EL (cell line): ENCODE measurements around the gene FNDC4.
"Not testable (repeated sequence)": the region's sequence is repeated elsewhere in the genome, so short reads cannot be mapped to it uniquely, and the experiment has no call there.

Experiments used
- DNase-seq: peaks from one replicate; pipeline ENCODE4 v3.0.0-alpha.2; 2016

FNDC4 gene, protein sequence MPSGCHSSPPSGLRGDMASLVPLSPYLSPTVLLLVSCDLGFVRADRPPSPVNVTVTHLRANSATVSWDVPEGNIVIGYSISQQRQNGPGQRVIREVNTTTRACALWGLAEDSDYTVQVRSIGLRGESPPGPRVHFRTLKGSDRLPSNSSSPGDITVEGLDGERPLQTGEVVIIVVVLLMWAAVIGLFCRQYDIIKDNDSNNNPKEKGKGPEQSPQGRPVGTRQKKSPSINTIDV

DNA sequence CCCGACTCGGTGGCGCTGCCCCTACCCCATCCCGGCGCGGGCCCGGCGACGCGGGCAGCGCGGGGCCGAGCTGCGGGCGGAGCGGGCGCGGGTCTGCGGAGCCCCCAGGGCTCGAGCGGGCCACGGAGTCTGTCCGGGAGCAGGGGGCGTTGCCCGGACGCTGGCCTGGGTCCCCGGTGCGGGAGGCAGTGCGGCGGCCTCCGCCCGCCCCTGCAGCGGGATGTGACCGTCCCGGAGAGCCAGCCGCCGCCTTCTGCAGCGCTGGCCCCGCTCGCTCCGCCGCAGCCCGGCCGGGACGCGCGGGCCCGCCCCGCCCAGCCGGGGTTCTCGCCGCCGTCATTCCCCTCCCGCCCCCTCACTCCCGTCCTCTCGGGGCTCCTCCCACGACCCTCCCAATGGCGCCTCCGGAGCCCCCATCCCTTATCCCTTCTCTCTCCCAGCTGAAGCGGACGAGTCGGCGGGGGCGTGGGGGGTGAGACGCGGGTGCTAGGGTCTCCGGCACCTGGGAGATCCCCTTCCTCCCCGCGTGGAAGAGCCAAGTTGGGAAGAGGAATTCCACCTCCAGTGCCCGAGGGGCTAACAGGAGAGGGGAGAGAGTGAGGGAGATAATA, at the start of gene FNDC4:
Gene FNDC4, minus strand, starts transcription at position 257 of the 611 bp plus-strand sequence. CDS start 521 bp downstream, outside the sequence.
- DNase-seq, result peak; percentile 19

DNA sequence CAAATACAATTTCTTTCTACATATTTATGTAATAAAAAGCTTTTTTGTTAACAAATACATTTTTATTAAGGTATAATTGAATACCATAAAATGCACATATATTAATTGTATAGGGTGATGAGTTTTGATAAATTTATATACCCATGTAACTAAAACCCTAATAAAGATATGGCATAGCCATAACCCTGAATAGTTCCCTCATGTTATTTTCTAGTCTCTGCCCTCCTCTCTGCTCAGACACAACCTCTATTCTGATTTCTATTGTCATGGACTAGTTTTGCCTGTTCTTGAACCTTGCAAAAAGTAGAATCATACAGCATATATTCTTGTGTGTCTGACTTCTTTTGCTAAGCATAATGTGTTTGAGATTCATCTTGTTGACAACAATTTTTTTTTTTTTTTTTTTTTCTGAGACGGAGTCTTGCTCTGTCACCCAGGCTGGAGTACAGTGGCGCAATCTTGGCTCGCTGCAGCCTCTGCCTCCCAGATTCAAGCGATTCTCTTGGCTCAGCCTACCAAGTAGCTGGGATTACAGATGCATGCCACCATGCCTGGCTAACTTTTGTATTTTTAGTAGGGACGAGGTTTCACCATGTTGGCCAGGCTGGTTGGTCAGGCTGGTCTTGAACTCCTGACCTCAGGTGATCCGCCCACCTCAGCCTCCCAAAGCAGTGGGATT, 49.3 kb upstream of the FNDC4 start:
- DNase-seq, result no peak

DNA sequence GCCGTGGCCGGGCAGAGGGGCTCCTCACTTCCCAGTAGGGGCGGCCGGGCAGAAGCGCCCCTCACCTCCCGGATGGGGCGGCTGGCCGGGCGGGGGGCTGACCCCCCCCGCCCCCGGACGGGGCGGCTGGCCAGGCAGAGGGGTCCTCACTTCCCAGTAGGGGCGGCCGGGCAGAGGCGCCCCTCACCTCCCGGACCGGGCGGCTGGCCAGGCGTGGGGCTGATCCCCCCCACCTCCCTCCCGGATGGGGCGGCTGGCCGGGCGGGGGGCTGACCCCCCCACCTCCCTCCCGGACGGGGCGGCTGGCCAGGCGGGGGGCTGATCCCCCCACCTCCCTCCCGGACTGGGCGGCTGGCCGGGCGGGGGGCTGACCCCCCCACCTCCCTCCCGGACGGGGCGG, 44.6 kb upstream of the FNDC4 start:
- DNase-seq, result not testable (repeated sequence)

DNA sequence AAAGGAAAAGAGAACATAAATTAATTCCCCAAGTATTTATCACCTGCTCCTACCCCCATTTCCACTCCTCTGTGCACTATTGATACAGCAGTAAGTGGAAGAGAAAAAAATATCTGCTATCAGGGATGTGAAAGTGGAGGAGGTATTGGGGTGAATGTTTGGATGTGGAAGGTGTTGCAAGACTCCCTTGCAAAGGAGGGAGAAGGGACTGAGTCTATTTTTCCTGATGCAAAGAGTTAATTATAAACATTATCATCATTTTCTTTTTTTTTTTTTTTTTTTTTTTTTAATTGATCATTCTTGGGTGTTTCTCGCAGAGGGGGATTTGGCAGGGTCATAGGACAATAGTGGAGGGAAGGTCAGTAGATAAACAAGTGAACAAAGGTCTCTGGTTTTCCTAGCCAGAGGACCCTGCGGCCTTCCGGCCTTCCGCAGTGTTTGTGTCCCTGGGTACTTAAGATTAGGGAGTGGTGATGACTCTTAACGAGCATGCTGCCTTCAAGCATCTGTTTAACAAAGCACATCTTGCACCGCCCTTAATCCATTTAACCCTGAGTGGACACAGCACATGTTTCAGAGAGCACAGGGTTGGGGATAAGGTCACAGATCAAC, 43.9 kb upstream of the FNDC4 start:
- DNase-seq, result not testable (repeated sequence)

DNA sequence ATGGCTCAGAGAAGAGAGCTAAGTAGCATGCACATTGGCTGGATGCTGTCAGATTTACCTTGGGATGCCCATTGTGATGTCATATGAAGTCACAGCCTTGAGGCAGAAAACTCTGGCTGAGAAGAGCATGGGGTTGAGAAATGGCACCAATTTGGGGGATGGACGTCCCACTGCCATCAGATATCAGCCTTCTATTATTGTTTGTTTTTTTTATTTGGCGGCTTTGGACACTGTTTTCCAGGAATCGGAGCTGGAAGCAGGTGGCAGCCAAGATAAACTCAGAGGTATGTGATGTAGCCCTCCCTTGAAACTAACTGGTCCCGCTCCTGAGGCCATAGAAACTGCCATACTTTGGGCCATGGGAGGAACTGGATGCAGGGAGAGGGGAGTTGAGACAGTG, 42.3 kb upstream of the FNDC4 start:
- DNase-seq, result no peak

DNA sequence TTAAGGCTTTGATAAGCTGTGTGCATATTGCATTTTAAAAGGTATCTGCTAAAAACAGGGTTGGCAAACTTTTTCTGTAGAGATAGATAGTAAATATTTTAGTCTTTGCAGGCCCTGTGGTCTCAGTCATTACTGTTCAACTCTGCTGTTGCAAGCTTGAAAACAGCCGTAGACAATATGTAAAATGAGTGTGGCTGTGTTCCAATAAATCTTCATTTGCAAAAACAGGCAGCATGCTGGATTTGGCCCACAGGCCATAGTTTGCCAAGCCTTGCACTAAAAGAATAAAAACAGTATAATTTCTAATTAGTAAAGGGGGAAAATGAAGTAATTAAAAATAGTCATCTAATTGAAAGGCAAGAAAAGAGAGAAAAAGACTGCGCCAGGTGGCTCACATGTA, 37.0 kb upstream of the FNDC4 start:
- no peak for DNase-seq

DNA sequence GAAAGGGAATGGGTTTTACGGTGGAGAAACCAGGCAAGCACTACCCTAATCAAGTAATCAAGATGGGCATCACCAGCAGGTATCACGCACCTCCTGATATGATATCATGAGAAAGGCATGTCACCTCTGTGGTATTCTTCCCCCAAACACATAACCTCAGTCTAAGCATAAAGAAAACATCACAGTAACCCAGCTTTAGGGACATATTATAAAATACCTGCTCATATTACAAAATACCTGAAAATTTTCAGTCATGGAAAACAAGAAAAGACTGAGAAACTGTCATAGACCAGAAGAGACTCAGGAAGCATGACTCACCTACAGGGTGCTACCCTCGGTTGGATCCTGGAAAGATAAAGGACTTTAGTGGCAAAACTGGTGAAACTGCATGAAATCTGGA, 32.2 kb upstream of the FNDC4 start:
- peak; percentile 7 for DNase-seq

DNA sequence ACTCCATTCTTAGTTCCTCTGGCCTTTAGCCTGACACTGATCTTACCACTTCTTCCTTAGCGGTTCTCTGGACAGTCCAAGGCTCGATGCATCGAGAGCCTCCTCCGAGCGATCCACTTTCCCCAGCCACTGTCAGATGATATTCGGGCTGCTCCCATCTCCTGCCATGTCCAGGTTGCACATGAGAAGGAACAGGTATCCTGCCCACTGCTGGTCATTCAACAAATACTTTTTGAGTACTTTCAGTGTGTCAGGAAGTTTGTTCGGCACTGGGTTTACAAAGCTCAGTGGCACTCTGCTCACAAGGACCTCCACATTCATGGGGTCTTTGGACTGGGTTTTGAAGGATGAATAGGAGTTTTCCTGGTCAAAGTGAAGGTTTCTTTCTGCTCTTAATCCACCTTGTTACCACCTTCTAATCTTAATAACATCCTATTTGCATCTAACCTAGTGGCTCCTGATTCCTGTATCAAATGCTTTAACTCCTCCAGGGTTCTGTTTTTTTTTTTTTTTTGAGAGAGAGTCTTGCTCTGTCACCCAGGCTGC, 27.5 kb upstream of the FNDC4 start:
- no peak for DNase-seq

DNA sequence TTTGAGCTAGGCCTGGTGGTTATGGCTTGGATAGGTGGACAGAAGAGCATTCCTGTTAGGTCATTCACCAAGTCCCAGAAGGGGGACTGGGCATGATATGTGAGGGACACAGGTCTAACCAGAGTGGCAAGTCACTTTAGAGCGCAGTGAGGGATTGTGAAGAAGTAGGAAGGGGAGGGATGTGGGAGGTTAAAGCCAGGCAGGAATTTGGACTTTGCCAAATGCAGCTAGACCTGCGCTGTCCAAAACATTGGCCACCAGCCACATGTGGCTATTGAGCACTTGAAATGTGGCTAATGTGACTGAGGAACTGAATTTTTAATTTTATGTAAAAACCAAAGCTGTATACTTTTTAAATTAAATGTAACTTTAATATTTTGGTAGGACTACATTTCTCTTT, 25.3 kb upstream of the FNDC4 start:
- no peak for DNase-seq

DNA sequence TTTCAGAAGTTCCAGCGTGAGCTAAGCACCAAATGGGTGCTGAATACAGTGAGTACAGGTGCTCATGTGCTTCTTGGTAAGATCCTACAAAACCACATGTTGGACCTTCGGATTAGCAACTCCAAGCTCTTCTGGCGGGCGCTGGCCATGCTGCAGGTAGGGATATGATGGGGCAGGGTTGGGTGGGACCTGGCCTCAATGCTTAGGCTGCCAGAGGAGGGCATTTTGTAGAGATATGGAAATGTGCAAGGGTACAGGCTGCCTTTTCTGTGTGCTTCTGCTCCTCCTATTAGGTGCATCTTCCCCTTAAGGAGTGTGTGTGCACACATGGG, 23.7 kb upstream of the FNDC4 start:
- DNase-seq, result no peak

DNA sequence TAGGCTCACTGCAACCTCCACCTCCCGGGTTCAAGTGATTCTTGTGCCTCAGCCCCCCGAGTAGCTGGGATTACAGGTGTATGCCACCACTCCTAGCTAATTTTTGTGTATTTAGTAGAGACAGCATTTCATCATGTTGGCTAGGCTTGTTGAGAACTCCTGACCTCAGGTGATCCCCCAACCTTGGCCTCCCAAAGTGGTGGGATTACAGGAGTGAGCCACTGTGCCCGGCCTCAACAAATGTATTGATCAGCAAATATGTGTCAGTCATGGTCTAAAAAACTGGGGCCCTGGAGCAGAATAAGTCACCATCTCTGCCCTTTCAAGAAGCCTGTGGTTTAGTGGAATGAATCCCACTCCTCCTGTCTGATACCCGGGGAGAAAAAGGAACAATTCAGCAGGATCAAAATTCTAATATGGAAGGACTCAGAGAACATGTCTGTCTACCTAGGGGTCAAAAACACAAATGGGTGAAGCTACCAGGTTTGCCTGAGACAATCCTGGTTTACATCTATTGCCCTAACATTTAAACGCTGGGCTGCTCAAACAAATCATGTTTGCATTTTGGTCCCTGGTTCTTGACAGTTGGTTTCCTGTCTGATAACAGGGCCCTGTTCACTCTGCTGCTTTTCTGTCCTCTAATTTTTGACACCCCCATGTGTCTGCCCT, 23.2 kb upstream of the FNDC4 start:
- DNase-seq, result no peak

DNA sequence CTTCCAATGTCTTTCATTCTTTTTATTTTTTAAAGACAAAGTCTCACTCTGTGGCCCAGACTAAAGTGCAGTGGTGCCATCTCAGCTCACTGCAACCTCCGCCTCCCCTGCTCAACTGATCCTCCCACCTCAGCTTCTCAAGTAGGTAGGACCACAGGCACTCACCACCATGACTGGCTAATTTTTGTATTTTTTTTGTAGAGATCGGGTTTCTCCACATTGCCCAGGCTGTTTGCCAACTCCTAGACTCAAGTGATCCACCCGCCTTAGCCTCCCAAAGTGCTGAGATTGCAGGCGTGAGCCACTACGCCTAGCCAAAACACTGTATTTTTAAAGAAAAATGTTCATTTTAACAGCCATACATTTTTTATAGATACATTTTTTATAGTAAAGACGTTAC, 14.3 kb upstream of the FNDC4 start:
- no peak for DNase-seq

DNA sequence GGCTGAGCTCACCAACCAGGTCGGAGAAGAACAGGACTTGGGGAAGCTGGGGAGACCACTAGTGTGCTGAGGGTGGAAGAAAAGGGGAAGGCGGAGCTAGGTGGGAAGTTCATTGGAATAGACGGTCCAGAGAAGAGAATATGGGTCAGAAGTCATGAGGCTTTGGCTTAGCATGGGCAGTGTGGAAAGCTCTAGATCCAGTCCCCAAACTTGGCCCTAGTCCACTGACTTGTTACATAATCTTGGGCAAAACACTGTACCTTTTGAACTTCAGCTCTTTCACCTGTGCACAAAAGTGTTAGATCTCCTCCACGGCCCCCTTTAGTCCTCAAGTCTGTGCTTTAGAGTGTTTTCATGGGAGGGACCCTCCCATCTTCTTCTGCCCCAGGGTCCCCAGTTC, 12.3 kb upstream of the FNDC4 start:
- no peak for DNase-seq

DNA sequence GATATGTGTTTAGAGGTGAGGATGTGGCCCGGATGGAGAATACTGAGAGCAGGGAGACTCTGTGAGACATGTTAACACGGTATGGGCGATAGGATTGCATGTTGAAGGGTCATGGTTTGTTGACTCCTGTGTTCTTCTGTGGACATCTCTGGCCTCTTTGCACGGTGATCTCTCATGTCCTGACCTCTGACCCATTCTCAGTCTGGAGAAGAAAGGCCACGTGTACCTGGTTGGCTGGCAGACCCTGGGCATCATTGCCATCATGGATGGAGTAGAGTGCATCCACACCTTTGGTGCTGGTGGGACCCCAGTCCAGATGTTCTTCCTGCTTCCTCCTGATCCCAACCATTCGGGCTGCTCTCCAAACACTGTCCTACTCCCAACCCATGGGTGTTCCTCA, 11.6 kb upstream of the FNDC4 start:
- no peak for DNase-seq

DNA sequence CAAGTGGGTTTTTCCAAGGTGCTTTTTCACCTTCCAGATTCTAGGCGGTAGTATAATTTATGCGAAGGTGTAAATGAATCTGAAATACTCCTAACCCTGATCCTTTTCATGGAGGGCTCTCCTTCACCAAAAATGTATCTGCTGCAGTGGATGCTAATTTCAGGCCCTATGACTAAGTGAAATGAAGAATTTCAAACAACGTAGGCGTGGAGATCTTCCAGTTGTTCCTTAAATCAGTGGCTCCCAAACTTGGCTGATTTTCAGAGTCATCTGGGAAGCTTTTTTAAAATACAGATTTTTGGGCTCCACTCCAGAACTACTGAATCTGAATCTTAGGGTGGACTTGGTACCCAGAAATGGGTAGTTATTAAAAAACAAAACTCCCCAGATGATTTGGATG, 7.1 kb upstream of the FNDC4 start:
- no peak for DNase-seq

DNA sequence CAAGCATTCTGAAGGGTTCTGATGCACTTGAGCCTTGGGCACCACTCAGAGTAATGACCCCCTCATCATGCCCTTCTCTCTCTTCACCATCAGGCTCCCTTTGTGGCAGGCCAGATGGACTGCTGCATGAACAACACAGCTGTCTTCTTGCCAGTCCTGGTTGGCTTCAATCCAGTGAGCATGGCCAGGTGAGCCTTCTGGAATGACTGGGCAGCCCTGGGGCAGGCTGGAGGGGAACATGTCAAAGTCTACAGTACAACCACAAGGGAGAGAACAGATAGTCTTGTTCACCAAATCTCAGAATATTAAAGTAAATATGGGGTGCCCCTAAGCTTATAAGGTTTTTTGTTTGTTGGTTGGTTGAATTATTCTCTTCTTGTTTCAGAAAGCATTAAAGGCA, 6.0 kb upstream of the FNDC4 start:
- no peak for DNase-seq

DNA sequence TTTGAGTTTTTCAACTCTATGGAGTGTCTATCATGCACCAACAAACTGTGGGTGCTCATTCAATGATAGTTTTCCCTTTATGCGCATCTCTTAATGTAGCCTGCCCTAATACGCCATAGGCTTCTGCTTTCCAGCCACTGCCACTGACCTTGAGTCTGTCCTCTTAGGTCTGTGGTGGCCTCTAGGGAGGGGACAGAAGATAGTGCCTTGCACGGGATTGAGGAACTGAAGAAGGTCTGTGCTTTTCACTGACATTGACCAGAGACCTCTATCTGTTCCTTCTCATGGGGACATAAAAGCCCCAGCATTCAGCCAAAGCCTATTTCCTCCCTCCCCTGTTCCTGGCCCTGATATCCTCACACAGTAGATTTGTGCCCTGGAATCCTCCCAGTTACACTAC, 4.0 kb upstream of the FNDC4 start:
- DNase-seq, result no peak

DNA sequence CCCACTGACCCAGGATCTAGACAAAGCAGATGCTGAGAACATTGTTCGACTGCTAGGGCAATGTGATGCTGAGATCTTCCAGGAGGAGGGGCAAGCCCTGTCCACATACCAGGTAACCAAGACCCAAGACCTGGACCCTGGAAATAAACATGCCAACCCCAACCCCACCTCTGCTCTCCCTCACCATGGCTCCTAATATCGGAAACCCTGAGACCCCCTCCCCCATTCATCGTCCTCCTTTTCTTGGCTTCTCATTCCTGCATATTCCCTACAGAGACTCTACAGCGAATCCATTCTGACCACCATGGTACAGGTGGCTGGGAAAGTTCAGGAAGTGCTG, 2.3 kb upstream of the FNDC4 start:
- DNase-seq, result no peak

DNA sequence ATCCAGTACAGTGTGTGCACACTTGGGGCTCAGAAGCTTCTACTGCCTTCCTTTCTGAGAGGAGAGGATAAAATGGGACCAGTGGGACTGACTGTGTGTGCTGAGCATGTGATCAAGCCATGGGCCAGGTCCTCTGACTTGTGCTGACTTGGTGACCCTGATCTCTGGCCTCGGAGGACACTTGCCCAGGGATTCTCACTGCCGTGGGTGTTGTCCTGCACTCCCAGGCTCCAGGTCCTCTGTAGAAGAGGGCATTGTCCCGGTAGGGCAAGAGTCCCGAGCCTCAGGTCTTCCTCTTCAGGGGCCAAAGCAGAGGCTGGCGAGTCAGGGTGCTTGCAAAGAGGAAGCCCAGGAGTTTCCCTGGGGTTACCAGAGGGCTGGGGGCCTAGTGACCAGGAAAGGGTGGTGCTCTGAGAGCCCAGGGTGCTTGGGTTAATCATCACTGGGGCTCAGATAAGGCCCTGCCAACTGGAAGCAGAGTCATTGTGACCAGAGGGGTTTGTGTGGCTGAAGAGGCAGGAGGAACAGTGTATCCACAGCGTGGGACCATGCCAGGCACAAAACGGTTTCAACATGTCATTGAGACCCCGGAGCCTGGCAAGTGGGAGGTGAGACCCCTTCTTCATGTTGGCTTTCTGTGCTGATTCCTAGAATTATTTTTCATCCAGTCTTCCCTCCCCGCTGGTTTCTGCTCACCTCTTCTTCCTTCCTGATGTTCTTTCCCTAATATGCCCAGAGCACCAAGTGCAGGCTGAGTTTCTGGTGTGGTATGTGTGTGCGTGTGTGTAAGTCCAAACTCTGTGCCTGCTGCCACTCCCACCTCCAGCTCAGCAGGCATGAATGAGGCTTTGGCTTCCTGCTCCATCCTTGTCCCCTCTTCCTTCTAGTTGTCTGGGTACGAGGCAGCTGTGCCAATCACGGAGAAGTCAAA, 1.6 kb upstream of the FNDC4 start, which contains the start of gene GCKR:
Gene GCKR, plus strand, starts transcription at position 483 of the 931 bp plus-strand sequence. Its CDS starts 66 bp downstream, at position 549.
- peak; percentile 44 for DNase-seq

DNA sequence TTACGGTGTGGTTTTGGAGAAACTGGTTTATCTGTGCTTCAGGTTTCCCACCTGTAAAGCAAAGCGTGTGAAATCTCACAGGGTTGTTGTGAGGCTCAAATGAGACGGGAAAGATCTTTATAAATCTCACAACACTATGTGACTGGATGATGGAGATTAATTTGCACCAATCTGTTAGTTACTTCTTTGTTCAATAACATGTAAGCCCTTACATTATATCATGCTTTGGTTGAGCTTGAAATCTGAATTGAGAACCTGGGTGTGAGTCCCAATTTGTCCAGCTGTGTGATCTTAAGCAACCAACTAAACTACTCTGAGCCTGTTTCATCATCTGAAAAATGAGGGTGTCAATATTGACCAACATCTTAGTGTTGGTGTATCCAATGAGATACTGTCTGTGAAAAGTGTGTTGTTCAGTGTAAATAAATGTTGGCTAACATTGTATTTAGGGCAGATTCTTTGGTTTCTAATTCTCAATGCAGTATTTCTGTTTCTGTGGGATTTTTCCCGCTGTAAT, 898 bp upstream of the FNDC4 start:
- no peak for DNase-seq

DNA sequence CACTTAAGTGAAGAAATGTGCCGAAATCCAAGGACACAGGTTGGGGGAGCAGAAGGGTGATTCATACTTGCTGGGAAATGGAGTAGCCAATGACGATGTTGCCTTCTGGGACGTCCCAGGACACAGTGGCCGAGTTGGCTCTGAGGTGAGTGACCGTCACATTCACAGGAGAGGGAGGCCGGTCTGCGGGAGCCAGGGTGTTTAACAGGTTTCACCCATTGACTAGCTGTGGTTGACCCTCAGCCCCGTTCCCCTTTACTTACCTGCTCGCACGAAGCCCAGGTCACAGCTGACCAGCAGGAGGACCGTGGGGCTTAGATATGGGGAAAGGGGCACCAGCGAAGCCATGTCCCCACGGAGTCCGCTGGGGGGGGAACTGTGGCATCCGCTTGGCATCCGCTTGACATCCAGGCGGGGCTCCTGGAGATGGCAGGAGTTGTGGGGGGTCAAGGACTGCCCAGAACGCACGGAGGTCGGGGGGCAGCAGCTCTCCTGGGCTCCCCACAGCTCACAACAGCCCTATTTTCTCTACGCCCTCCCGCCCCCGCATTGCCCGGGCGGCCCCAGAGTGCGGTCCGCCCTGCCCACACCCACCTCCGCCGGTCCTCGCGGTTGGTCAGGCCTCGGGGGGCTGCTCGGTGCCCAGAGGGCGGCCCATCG, 586 bp downstream of the FNDC4 start:
- DNase-seq, result peak; percentile 34

DNA sequence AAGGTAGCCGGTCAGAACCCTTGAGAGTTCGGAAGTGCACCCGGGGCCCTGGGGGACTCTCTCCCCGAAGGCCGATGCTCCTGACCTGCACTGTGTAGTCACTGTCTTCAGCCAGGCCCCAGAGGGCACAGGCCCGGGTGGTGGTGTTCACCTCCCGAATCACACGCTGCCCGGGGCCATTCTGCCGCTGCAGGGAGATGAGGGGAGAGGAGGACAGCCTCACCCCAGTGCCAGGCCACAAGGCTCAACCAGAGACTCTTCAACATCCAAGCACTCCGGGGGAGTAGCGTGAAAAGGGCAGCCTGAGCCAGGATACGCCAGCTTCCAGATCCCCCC, 1.1 kb downstream of the FNDC4 start:
- DNase-seq, result no peak
